ENCODE results near the gene FOXO3.
"Not testable (repeated sequence)": the region's sequence is repeated elsewhere in the genome, so short reads cannot be mapped to it uniquely, and the experiment has no call there.

FOXO3 gene

DNA sequence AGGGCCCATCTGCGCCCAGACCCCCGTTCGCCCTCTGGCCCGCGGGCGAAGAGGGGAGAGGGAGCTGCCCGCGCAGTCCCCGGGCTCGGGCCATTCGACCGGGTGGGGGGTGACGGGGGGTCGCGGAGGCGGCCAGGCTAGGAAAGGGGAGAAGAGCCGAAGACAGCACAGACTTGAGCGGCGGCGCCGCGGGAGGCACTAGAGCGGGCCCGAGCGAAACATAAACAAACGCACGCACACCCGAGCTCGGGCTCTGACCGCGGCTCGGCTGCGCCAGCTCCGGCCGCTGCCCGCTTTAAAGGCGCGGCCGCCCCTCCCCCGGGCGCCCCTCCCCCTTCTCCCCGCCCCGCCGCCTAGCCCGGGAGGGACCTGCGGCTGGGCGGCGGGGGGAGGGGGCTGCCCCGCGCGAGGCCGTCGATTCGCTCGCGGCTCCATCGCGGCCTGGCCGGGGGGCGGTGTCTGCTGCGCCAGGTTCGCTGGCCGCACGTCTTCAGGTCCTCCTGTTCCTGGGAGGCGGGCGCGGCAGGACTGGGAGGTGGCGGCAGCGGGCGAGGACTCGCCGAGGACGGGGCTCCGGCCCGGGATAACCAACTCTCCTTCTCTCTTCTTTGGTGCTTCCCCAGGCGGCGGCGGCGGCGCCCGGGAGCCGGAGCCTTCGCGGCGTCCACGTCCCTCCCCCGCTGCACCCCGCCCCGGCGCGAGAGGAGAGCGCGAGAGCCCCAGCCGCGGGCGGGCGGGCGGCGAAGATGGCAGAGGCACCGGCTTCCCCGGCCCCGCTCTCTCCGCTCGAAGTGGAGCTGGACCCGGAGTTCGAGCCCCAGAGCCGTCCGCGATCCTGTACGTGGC lies at the start of gene FOXO3:
Gene FOXO3, plus strand, starts transcription at position 455 of the 846 bp plus-strand sequence. Its CDS starts 292 bp downstream, at position 747.
- no peak for DNase-seq

DNA sequence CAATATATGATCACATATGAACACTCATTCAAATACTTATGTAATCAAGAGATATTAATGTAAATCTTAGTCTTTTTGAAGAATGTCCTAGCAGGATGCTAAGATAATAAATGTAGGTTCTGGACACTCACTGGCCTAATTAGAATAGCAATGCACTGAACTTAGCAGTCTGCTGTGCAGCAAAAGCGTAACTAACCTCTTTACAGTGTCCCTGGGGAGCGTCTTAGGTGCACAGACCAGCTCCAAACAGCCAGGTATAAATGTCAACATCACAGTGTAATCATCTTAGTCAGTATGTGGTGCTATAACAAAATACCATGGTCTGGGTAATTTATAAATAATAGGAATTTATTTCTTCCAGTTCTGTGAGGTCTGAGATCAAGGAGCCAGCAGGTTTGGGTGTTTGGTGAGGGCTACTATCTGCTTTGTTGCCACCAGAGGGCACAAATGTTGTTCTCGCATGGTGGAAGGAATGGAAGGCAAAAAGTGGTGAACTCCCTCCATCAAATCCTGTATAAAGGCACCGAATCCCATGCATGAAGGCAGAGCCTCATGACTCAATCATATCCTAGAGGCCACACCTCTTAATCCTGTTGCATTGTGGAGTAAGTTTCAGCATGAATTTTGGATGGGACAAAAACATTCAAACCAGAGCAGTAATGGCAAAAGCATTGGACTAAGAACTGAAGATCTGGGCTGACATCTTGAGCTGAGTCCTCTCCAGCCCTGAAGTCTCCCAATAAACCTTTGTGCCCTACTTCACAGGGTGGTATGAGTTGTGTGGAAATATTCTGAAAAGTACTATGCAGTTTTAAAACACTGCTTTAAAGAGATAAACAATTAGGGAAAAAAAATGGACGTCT lies 41.8 kb upstream of the FOXO3 start:
- DNase-seq = peak; percentile 12

DNA sequence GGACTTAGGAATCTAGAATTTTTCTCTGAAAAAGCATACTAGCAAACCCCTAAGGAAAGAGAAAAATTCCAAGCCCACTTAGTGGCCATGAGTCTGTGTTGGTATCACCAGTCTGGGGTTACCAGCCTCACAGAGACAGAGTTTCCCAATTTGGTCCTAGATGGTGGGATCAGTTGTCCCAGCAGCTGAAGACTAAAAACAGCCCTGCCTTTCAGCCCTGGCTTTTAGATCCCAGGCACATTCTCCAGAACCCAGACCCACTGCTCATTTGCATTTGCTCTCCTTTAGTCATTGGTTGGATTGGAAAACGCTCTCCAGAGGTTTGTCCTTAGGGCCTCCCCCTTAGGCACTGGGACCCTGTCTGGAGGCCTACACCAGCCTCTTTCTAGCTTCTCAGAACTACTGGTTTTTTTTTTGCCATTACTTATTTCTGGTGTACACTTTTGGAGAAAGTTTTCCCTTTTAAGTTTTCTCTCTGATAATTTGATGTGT lies 39.1 kb upstream of the FOXO3 start:
- DNase-seq = no peak

DNA sequence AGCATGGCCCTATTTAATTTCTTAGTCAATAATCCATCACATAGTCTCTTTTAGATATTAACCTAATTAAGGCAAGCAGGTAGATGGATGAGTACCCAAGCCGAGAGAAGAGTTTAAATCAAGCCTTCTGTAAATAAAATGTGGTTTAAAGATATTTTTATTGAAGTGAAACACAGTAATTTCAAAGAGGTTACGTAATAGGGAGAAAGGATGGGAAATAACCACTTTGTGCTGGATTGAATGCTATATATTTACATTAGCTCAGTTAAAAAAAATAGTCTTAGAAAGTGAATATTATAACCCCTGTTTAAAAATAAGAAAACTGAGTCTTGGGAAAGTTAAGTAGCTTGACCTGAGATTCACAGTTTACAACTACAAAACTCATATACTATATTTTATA lies 37.0 kb upstream of the FOXO3 start:
- no peak for DNase-seq

DNA sequence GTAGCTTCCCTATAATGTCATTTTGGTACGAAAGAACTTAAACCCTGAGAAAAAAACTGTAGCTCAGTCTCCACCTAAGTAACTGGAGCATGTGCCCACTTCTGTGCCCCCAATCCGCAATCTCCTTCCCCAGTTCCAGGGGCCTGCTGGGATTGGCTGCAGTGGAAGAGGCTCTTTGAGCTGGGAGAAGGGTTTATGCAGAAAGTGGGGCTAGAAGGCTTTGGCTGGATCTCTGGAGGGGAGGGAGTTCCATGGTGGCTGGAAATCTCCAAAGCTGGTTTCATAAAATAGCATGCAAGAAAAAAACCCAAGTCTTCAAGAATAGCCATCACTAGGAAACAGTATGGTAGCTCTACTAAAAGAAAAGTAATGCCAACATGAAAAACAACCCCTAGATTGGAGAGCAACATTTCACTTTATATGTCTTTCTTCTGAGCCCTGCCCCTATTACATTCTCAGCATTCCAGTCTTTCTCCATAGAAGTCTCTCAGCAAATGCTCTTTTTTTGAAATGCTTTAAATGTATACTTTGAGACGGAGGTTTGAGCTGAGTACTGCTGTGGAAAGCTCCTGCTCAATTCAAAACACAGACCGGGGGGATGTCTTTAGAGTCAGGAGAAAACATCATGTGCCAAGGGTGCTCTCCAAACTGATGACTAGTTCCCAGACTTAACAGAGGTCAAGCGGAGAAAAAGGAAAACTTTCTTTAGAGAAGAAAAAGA lies 36.0 kb upstream of the FOXO3 start:
- DNase-seq = no peak

DNA sequence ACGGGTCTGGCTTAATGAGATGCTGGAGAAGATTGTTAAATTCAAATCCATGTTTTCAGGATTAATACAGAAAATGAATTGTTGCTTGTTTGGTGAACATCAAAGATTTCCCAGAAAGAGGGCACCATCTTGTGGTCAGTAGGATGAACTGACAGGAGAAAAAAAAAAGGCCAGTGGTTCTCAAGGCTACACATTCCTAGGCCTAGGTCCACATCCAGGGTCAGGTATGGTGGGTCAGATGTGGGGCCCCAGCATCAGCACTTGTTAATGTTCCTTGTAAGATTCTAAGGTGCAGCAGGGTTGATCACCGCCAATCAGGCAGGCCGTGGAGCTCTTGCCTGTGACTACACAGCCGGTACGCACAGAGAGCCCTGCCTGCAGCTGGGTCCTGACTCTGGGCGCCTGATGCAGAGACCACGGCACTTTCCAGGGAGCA lies 34.0 kb upstream of the FOXO3 start:
- DNase-seq = peak; percentile 8

DNA sequence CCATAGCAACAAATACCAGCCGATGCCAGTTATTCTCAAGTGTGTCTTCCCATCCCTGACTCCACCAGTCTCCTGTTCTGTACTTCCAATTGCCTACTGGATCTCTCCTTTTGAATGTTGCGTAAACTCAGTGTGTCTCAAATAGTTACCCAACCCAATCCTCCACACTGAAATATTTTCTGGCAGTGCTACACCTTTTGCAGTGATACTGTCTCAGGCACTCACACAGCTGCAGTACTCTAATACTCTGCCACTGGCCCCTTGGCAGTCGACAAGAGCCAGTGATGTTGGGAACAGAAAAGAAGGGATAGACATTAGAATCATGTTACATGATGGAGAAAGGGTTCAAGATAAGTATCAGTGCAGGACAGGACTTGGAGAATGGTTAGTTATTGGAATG lies 31.8 kb upstream of the FOXO3 start:
- DNase-seq = no peak

DNA sequence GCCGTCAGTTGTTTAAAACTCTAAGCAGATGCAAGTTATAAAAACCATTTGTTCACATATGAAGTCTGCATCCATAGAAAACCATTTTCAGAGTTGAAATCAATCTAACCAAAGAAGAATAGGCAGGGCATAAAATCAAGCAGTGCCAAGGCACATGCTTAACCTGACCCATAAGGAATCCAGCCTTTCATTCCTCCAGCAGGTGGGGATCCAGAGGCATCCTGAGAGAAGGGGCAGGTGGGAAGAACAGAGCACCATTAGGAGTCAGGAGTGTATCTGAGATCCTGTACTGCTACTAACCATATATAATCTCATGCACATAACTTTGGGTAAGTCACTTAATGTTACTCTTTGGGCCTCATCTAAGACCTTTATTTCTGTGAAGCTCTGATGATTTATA lies 29.4 kb upstream of the FOXO3 start:
- DNase-seq = no peak

DNA sequence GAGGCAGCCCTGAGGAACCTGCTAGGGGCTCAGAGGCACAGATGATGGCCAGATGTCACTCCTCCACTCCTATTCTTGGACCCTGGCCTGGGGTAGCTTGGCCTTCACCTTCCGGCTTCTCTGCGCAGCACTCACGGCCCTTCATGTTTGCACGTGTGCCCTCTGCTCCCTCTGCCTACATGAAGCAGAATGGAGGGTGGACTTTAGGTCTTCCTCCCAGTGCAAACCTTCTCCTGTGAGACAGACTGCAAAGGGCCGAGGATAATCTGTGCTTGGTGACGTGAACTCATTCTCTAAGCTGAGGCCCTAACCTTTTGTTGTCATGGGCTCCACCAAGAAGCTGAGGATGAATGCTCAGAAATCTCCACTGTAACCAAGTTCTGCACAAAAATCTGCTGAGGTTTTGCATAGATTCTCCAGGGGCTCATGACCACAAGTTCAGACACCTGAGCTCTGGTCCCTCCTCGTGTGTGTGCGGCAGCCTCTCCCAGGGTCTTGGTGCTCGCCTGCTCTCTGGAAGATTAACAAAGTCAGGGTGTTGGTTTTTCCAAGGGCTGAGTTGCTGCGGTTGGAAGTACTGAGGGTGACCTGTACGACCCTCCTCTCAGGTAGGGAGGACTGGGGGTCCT lies 25.5 kb upstream of the FOXO3 start:
- DNase-seq = no peak

DNA sequence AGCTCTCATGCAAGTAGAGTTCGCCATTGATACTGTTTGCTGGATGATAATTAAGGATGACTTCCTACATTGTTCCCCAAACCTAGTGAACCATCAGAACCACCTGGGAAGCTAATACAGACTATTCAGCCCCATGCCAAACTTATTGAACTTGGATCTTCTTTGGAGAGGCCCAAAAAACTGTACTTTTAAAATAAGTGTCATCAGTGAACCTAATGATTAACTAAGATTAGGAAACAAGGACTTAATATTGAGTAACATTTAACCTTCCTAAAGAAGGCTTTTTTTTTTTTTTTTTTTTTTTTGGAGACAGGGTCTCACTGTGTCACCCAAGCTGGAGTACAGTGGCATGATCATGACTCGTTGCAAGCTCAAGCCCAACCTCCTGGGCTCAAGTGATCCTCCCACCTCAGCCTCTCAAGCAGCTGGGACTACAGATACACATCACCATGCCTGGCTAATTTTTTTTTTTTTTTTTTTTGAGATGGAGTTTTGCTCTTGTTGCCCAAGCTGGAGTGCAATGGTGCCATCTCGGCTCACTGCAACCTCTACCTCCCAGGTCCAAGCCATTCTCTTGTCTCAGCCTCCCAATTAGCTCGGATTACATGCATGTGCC lies 24.7 kb upstream of the FOXO3 start:
- not testable (repeated sequence) for DNase-seq

DNA sequence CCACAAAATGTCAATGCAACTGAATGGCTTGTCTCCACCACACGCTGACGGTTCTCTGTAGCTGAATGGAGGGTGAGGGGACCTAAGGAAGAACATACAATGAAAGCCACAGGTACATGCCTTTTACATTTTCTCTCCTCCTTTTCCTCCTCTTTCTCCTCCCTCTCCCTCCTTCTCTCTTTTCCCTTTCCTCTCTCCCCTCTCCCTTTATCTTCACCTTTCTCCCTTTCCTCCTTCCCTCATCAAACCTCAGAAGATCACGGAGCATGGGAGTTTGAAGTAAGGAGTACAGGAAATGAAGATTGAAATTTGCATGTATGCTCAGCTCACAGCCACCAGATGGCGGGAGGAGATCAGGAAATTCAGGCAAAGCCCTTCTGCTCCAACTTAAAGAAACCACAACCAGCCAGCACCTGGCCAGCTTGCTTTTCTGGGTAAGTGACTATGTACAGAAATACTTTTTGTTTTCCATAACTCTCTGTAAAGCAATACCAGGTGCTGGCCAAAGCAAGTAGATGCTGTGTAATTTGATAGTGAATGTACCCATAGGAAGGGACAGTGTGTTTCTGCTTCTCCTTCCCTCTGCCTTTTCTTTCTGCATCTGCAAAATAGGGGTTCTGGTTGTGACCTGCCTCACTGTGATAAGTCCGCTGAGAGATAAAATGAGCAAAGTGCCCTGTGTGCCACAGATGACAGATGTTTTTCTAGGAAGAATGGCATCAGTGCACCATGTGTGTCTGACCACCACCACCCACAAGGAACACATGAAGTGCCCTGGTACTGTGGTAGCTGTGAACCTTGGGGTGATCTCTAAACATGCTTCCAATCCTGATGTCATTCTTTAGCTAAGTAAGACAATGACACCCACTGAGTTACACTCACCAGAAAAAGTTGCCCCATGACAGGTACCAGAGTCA lies 18.6 kb upstream of the FOXO3 start:
- DNase-seq = peak; percentile 48

DNA sequence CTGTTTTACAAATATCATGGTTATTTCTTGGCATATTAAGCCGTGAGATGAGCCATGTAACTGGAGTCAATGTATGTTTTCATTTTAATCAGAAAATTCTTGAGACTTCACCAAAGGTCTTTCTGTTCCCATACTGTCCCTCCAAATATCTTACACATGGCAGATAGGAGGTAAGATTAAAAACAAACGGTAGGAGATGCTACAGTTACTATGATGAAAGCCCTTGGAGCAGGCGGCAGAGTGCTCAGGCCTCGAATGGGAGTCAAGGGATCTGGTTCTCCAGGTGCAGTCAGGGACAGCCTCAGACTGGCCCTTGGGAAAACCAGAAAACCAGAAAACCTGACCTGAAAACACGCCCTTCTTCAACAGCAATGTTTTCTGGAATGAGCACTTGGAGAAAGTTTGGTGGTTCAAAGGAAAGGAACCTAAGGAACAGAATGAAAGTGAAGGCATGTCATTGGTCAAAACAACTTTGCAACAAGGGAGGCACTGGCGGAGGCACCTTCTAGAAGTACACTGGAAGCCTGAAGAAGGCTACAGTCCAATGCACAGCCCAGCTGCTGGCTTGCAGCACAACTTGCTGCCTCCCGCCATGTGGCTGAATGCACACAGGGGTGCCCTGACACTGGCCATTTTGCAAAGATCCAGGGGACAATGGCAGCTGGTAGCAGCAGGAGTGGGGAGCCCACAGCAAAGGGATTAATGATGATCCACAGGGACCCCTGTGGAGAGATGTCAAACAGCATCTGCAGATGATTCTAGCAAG lies 17.4 kb upstream of the FOXO3 start:
- DNase-seq = no peak

DNA sequence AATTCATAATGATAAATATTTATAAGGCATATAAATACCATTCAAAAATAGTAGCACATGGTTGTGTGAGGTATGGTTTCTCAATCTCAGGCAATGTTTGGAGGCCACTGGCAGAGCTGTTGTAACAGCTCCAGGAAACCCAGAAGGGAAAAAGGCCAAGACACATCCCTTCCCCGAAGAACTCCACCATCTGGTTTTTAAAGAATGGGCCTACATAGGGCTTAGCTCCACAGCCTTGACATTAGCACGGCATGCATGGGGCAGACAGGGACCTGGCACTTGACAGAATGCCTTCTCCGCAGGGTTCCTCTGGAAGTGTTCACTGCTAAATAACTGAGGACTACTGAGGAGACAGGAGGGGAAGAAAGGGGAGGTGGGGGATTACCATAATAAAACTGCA lies 16.1 kb upstream of the FOXO3 start:
- DNase-seq = no peak

DNA sequence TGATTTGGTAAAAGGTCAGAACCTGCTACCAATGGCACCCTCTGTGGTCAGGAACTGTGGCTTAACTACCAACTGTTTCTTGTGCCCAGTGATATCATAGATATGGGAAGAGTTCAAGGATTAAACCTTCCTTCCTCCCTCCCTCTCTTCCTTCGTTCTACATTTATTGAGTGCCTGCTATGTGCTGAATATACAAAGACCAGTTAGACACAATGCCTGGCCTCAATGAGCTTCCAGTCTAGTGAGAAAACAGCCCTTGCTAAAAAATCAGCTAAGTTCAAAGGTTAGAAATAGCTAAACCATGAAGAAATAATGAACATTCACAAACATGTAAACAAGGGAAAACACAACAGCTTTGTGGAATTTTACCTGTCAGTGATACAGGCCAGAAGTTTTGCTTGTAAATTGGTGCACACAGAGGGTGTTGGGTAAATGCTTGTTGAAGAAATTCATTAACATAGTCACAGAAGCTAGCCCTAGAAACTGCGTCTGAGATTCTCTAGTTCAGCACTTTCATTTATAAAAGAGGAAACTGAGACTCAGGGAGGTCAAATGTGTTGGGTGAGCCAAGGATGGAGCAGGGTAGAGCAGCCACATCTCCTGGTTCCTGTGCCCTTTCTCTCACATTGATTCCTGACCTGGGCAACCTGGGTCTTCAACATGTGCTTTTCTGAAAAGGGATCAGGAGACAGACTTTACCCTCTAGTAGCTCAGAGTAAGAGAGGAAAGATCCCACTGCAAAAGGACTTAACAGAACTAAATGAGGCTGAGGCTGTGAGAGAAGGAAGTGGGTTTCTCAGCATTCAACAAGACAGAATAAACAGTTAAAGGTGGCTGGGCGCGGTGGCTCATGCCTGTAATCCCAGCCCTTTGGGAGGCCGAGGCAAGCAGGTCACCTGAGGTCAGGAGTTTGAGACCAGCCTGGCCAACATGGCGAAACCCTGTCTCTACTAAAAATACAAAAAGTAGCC lies 14.4 kb upstream of the FOXO3 start:
- peak; percentile 57 for DNase-seq

DNA sequence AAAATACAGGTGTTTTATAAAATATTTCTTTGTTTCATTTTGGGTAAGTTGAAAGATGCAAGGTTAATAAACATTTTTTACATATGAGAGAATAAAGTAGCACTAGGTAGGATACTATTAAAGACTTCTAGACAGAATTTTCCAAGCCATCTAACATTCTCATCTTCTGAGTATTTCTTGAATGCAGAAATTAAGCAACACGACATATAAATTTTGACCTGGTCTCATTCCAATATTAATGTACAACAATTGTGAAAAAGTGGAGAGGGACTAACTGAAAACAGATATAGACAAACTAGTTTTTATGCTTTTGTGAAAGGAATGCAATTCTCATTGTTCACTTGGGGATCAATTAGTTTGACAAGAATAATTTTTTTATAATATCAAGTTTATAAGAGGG lies 11.5 kb upstream of the FOXO3 start:
- no peak for DNase-seq

DNA sequence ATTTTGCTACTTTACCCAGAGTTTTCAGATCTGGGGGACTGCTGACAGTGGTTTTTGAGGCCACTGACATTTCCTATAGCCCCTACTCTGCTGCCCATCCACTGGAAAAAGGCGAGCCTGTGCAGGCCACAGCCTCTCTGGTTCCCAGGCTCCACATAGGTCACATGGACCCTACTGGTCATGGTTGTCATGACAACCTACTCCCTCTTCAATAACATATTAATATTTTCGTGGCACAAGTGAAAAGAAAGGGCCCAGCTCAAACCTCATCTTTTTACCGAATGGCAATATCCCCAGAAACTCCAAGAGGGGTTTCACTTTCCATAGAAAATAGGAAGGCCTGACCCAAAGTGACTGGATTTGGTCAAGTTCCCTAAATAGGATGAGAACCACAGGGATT lies 11.0 kb upstream of the FOXO3 start:
- peak; percentile 5 for DNase-seq

DNA sequence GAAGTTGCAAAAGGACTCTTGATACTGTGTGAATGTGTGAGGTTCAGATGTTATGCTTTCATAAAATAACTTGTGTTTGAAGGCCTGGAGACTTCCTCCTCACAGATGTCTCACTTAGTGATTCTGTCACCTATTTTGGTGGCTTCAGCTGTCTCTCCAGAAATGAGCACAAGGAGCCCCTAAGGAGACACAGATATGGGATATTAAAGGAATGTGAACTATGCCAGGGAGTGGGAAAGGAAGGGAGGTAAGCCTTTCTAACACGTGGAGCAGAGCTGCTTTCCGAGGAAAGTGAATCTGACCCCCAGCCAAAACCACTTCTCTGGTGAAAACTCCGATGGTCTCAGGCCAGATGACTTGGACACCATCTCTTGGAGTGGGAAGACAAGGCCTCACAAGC lies 10.5 kb upstream of the FOXO3 start:
- no peak for DNase-seq

DNA sequence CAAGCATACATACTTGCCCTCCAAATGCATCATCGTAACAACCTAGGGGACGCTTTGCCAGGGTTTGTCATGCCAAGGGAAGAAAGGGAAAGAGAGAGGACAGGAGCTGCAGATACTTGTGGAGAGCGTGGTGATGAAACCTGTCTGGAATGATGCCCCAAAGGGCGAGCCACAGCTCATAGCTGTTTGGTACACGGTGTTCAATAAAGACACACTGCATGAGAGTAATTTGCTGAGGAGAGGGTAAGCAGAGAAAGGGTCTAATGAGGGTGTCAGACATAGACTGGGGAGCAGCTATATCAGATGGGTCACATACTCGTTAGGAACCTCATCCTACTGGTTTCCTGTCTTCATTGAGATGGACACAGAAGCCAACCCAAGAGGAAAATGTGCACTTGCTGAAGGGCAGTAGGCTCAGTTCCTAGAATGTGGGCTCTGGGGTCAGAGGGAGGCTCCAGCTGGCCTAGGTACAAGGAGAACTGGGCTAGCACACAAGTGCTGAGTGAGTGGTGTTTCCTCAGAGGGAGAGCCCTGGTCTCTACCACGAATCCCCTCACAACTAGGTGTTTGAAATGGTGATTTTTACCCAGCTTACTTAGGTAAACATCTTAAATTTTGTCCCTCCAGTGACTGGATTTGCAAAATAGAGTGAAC lies 5.2 kb upstream of the FOXO3 start:
- no peak for DNase-seq

Measured in MV-4-11 (cell line).